ENCODE results near the gene ZNF544. TPM values are rescaled to one million over a fixed set of nuclear protein-coding genes. Genes with fewer than 3 reads are reported as not detected.

Gene ZNF544
- total RNA-seq, 1 experiment from 2014 or later: 50.5 TPM

- Histone ChIP-seq H3K4me1 (ENCODE audit: insufficient read depth, low read length, poor library complexity, severe bottlenecking) (no peaks in the 10 kb centered on the region), H3K36me3 (ENCODE audit: insufficient read depth, low read length, poor library complexity, severe bottlenecking) (peaks cover 38% of the 10 kb centered on the region), H3K27me3 (replicated peaks; ENCODE audit: insufficient read depth, low read depth, low read length, poor library complexity) (no peaks in the 10 kb centered on the region), H3K9me3 (ENCODE audit: low read depth, low read length, poor library complexity, severe bottlenecking) (peaks cover 11% of the 10 kb centered on the region), H3K27ac (ENCODE audit: low read depth, low read length, poor library complexity, severe bottlenecking) (no peak overlapping the region), H3K4me3 (ENCODE audit: low read depth, low read length, poor library complexity, severe bottlenecking) (no peak overlapping the region)
- ChIA-PET CTCF (no interaction called here), POLR2A (ENCODE audit: low non-redundant PET) (no interaction called here)
- no TSS peak for BruUV-seq (replicated peaks)
- intact Hi-C loops (cut with micrococcal nuclease; ENCODE audit: unreplicated experiment): no loop called here
- no peak for DNase-seq (ENCODE audit: low spot score)
- TF ChIP-seq EZH2 (IDR thresholded peaks at IDR 0.05; ENCODE audit: borderline replicate concordance, low read depth, low read length, poor library complexity, severe bottlenecking): no peak
- TF ChIP-seq, protein P1, sequence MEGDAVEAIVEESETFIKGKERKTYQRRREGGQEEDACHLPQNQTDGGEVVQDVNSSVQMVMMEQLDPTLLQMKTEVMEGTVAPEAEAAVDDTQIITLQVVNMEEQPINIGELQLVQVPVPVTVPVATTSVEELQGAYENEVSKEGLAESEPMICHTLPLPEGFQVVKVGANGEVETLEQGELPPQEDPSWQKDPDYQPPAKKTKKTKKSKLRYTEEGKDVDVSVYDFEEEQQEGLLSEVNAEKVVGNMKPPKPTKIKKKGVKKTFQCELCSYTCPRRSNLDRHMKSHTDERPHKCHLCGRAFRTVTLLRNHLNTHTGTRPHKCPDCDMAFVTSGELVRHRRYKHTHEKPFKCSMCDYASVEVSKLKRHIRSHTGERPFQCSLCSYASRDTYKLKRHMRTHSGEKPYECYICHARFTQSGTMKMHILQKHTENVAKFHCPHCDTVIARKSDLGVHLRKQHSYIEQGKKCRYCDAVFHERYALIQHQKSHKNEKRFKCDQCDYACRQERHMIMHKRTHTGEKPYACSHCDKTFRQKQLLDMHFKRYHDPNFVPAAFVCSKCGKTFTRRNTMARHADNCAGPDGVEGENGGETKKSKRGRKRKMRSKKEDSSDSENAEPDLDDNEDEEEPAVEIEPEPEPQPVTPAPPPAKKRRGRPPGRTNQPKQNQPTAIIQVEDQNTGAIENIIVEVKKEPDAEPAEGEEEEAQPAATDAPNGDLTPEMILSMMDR (conservative IDR thresholded peaks at IDR 0.05; ENCODE audit: low read depth, low read length): no peak
Observed at GRCh38 chr19:58277197-58277596, 48.5 kb downstream of the ZNF544 start.

- intact Hi-C loops (cut with micrococcal nuclease; ENCODE audit: unreplicated experiment): loop anchor here (2.0 kb wide), 2 partner anchors 27 to 49 kb away; partner anchors contain the start of genes ERVK3-1 and ZNF544
- ChIA-PET POLR2A (ENCODE audit: low non-redundant PET) (no interaction called here), CTCF (interaction anchor here (0.8 kb wide), 1 partner anchor 86 kb away, joined by 3 read pairs; no protein-coding TSS in a partner anchor)
- TF ChIP-seq EZH2 (IDR thresholded peaks at IDR 0.05; ENCODE audit: borderline replicate concordance, low read depth, low read length, poor library complexity, severe bottlenecking): no peak
- TF ChIP-seq, protein P1 (conservative IDR thresholded peaks at IDR 0.05; ENCODE audit: low read depth, low read length): no peak
- Histone ChIP-seq H3K9me3 (ENCODE audit: low read depth, low read length, poor library complexity, severe bottlenecking) (peaks cover 9% of the 10 kb centered on the region), H3K4me1 (ENCODE audit: insufficient read depth, low read length, poor library complexity, severe bottlenecking) (no peaks in the 10 kb centered on the region), H3K27ac (ENCODE audit: low read depth, low read length, poor library complexity, severe bottlenecking) (peak overlapping the region; percentile 84), H3K36me3 (ENCODE audit: insufficient read depth, low read length, poor library complexity, severe bottlenecking) (peaks cover 40% of the 10 kb centered on the region), H3K4me3 (ENCODE audit: low read depth, low read length, poor library complexity, severe bottlenecking) (peak overlapping the region; percentile 87), H3K27me3 (replicated peaks; ENCODE audit: insufficient read depth, low read depth, low read length, poor library complexity) (no peaks in the 10 kb centered on the region)
- BruUV-seq (replicated peaks): TSS peak; percentile 62
- DNase-seq (ENCODE audit: low spot score): no peak
Observed at GRCh38 chr19:58277748-58278540, 49.2 kb downstream of the ZNF544 start.

DNA sequence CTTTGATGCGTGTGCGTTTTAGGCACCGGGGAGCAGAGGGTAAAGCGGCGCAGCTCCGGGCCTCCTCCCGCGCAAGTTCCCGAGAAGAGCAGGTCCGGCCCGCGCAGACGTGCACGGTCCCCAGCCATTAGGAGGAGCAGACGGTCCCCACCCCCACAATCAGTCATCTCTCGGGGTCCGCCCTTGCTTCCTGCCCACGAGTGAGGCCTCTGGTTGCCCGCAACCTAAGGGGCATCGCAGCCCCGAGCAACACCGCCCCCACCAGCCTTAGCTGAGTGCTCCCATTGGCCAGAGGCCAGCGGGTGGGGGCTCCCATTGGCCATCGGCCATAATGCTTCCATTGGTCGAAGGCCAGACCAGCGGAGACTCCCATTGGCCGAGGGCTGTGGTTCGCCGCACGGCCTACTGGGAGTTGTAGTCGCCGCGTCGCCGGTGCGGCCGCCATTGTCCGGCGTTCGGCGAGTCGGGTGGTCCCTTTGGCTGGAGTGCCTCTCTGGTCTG, 49.9 kb downstream of the ZNF544 start, which contains the start of gene ZNF8:
ZNF8 (plus strand) TSS at position 415 of the 501 bp plus-strand sequence. CDS start 127 bp downstream, outside the sequence.
- no peaks in the 10 kb centered on the region for H3K4me1 ChIP-seq (ENCODE audit: insufficient read depth, low read length, poor library complexity, severe bottlenecking)
- ChIA-PET POLR2A (ENCODE audit: low non-redundant PET) (interaction anchor here (0.6 kb wide), 1 partner anchor 25 kb away, joined by 4 read pairs; no protein-coding TSS in a partner anchor), CTCF (interaction anchor here (0.8 kb wide), 1 partner anchor 87 kb away, joined by 3 read pairs; no protein-coding TSS in a partner anchor)
- no peaks in the 10 kb centered on the region for H3K27me3 ChIP-seq (replicated peaks; ENCODE audit: insufficient read depth, low read depth, low read length, poor library complexity)
- peak; percentile 99 for DNase-seq (ENCODE audit: low spot score)
- H3K27ac ChIP-seq (ENCODE audit: low read depth, low read length, poor library complexity, severe bottlenecking): peak within 1 kb of the TSS; percentile 84
- H3K9me3 ChIP-seq (ENCODE audit: low read depth, low read length, poor library complexity, severe bottlenecking): peaks cover 9% of the 10 kb centered on the region
- peaks cover 39% of the 10 kb centered on the region for H3K36me3 ChIP-seq (ENCODE audit: insufficient read depth, low read length, poor library complexity, severe bottlenecking)
- intact Hi-C loops (cut with micrococcal nuclease; ENCODE audit: unreplicated experiment): loop anchor here (2.0 kb wide), 2 partner anchors 26 to 50 kb away; partner anchors contain the start of genes ERVK3-1 and ZNF544
- TF ChIP-seq EZH2 (IDR thresholded peaks at IDR 0.05; ENCODE audit: borderline replicate concordance, low read depth, low read length, poor library complexity, severe bottlenecking): no peak
- TF ChIP-seq, protein P1 (conservative IDR thresholded peaks at IDR 0.05; ENCODE audit: low read depth, low read length): no peak
- no TSS peak for BruUV-seq (replicated peaks)
- H3K4me3 ChIP-seq (ENCODE audit: low read depth, low read length, poor library complexity, severe bottlenecking): peak within 1 kb of the TSS; percentile 87
